Fibroblast of skin of right biceps (primary cell): Measurements from ENCODE around the gene R3HDM1.

ENCODE experiments used
- DNase-seq: peaks from one replicate; pipeline ENCODE4 v3.0.0-alpha.2; 2013

Gene R3HDM1

DNA sequence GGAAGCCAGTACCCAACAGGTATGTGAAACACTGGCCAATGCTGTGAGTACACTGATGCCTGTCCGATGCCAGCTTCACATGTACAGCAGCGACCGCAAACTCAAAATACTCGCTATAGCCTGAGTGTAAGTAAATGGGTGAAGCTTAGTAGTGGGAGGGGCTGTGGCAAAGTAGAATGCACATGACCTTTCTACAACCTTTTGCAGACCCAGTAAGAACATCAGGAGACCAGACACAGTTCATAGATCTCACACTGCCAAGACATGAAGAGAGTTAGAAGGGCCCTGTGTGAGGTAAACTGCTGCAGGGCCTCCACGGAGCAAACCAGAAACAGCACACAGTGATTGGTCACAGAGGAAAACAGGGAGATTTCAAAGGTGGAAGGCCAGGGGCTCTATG, 201.3 kb downstream of the R3HDM1 start:
- peak; percentile 1 for DNase-seq

GRCh38 chr2:135733045-135733444, 201.8 kb downstream of the R3HDM1 start:
- no peak for DNase-seq

- no peak for DNase-seq
Measured at GRCh38 chr2:135736546-135736945, 205.3 kb downstream of the R3HDM1 start.

DNA sequence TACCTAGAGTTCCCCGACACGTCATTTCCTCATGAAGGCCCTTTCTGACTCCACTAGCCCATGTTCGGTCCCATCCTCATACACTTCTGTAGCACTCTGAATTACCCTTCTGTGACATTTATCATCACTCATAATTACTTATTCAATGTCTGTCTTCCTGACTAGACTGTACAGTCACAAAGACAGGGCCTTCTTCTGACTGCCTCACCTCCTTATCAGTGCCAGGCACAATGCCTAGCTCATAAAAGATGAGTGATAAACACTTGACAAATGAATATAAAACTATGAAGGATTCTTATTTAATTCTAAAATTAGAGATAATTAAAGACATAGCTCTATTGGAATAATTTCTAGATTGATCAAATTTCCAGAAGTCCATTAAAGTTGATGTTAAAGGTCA, 208.9 kb downstream of the R3HDM1 start:
- no peak for DNase-seq

DNA sequence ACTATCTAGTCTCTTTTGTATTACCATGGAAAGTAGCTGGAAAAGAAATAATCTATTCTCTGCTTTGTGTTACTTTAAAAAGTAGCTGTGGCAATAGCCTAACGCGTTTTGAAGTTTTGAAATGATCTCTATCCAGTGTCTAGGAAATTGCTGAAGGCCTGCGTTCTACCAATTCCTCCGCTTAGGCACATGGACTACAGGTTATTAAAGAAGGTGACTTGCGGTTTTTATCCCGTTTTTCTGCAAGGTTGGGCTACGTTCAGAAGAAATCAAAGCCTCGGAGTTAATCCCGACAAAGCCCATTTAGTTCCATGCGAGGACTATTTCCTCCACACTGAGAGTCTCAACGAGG, 209.7 kb downstream of the R3HDM1 start:
- DNase-seq, result no peak

DNA sequence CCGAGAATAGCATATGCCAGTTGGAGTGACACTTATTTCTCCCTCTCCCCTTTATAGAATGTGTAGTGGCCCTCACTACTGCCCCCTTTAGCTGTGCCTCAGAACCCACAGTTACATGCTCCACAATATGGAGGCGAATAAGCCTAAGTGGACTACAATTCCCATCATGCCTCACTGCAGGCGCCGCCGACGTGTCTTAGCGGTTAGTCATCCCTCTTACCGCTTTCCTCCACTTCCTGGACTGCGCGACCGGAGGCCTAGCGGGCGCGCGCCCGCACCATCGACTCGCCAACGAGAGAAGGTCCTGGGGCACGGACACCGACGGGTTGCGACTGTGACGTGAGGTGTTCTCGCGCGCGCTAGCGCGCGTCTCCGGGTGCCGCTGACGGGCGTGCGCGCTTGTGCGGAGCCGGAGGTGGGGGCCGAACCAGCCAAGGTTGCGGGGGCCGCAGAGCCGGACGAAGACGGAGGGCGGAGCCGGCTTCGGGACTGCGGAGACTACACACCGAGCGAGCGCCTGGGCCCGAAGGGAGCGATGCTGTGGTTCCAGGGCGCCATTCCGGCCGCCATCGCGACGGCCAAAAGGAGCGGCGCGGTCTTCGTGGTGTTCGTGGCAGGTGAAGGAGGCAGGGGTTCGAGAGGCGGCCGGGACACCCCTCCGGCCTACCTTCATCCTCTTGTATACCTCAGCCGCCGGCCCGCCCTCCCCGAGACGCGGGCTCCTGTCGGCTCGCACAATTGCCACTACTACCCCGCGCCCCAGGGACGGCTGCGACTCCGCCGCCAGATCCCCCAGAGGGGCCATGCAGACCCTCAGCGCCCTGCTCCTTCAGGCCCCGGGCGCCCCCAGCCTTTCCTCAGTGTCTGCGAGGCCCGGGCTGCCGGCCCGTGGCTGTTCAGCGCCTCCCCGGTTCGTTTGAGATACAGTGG, 210.4 kb downstream of the R3HDM1 start, which contains the start of gene UBXN4:
TSS of gene UBXN4 (plus strand) at position 461 of the 930 bp plus-strand sequence. CDS start at position 536, 75 bp downstream.
- peak; percentile 99 for DNase-seq

- peak; percentile 55 for DNase-seq
Measured at GRCh38 chr2:135742325-135742757, 211.1 kb downstream of the R3HDM1 start.

DNA sequence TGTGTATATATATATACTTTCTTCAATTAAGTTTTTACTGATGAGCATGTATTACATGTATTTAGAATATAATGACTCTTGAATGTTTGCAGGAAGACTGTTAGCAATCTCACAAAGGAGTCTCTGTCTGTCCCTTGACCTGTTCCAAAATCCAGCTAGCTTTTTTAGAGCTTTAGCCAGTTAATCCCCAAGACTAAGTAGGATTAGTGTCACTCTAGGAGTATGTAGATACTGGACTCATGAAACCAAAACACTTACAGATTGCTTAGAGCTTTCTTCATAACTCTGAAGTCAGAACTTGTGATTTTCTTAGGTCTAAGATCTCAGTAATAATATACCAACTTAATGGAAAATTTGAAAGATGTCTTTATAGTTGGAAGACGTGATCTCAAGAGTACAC, 212.6 kb downstream of the R3HDM1 start:
- no peak for DNase-seq

DNA sequence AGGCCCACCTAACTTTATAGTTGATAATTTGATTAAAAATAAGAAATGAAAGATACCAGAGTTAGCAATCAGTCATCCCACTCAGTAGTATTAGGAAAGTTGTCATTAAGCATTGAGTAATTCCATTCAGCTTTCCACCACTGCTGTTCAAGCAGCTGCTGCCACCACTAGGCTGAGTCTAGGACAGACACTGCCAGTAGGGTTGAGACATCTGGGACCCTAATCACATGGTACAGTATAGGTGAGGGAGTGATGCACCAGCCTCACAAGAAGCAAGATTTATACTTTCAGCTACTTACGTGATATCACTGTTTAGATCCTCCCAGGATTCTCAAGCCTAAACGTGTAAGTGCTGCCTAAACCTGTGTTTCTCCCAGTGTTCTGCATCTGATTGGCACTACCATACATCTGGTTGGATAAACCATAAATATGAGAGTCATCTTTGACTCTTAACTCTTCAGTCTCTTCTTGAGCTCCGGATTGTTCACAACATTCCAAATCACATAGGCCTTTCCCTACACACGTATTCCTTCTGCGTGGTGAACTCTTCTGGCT, 213.6 kb downstream of the R3HDM1 start:
- peak; percentile 39 for DNase-seq

DNA sequence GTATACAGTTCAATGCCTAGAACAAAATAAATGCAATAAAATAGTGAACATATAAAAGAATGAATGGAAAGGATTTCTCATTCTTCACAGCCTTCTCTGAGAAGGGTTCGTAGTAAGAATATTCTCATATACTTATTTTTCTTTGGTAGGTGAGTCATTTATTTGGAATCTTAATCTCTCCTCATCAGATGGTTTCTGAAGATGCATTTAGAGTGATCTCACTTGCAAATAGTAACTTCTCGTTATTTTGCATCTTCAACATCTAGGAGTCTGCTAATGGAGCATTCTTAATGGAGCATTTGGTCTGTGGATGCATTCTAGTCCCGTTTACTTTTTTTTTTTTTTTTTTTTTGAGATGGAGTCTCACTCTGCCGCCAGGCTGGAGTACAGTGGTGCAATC, 214.3 kb downstream of the R3HDM1 start:
- peak; percentile 85 for DNase-seq

- no peak for DNase-seq
Measured at GRCh38 chr2:135755573-135755972, 224.3 kb downstream of the R3HDM1 start.

DNA sequence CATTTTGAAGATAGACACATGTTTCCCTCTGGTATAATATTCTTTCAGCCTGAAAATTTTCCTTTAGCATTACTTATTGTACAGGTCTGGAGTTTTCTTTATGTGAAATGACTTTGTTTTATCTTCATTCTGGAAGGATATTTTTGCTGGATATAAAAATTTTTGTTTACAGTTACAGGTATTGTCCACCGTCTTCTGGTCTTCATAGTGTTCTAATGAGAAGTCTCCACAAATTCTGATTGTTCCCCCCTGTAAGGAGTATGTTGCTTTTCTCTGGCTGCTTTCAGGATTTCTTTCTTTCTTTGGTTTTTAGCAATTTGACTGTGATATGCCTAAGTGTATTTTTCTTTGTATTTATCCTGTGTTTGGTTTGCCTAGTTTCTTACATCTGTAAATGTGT, 225.4 kb downstream of the R3HDM1 start:
- no peak for DNase-seq

DNA sequence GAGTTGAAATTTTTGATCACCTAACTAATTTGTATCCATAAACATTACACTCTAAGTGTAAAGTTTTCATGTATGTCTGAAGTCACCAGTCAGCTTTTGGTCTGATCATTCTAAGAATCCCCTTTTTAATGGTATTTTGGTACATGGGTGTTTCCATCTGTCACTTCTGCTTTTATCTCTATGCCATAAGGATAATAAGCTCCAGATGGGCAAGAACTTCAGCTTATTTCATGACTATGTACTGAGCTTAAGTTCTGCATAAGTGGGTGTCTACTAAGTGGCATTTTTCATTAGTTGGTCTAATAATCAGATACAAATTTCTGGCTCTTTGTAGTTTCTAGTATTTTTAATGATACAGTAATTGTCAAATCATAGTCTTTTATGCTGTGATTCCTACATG, 230.7 kb downstream of the R3HDM1 start:
- no peak for DNase-seq

- DNase-seq, result no peak
Measured at GRCh38 chr2:135762530-135762929, 231.2 kb downstream of the R3HDM1 start.

DNA sequence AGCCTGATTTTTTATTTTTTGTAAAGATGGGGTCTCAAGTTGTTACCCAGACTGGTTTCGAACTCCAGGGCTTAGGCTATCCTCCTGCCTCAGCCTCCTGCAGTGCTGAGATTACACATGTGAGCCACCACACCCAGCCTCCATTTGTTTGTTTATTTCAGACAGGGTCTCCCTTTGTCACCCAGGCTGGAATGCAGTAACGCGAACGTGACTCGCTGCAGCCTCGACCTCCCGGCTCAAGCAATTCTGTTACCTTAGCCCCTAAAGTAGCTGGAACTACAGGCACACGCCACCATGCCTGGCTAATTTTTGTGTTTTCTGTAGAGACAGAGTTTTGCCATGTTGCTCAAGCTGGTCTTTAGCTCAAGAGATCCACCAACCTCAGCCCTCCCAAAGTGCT, 237.6 kb downstream of the R3HDM1 start:
- DNase-seq, result no peak

DNA sequence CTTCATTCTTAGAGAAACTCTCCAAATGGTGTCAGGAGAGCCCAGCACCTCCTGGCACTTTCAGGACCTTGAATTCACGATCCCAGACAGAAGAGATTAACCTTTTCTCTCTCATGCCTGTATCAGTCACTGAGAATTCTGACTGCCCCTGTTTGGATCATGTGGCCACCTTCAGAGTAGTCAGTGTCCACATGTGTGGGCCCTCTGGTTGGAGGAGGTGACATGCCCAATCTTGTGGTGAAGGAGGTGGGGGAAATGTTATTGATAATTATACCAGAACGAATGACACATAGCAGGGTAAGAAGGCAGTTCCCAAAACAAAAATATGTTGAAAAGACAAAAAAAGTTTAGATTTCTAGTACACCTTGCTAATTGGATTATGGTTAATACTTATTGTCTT, 242.0 kb downstream of the R3HDM1 start:
- no peak for DNase-seq

- DNase-seq, result peak; percentile 50
Measured at GRCh38 chr2:135773917-135774316, 242.6 kb downstream of the R3HDM1 start.
